NCI-H2196 (cell line): ENCODE measurements around the gene JAGN1.
A peak's percentile ranks its signal among the peaks of the same experiment; 100 is the strongest.
"Not testable (repeated sequence)": the region's sequence is repeated elsewhere in the genome, so short reads cannot be mapped to it uniquely, and the experiment has no call there.

Source experiments
- DNase-seq: peaks from one replicate; lab custom pipeline; 2025; ENCODE audit not compliant: unreplicated experiment; lab: John Stamatoyannopoulos, UW

Gene JAGN1

GRCh38 chr3:9866639-9867038, 23.8 kb upstream of the JAGN1 start:
- DNase-seq, result no peak

GRCh38 chr3:9867106-9867505, 23.3 kb upstream of the JAGN1 start:
- no peak for DNase-seq

GRCh38 chr3:9869955-9870354, 20.5 kb upstream of the JAGN1 start:
- DNase-seq, result no peak

- DNase-seq, result no peak
Observed at GRCh38 chr3:9870978-9871377, 19.4 kb upstream of the JAGN1 start.

GRCh38 chr3:9872067-9872466, 18.3 kb upstream of the JAGN1 start:
- not testable (repeated sequence) for DNase-seq

GRCh38 chr3:9875448-9875847, 15.0 kb upstream of the JAGN1 start:
- peak; percentile 17 for DNase-seq

- DNase-seq, result not testable (repeated sequence)
Observed at GRCh38 chr3:9876255-9876654, 14.2 kb upstream of the JAGN1 start.

GRCh38 chr3:9876991-9877390, 13.4 kb upstream of the JAGN1 start:
- no peak for DNase-seq

- DNase-seq, result no peak
Observed at GRCh38 chr3:9878700-9879099, 11.7 kb upstream of the JAGN1 start.

GRCh38 chr3:9879830-9880549, 10.4 kb upstream of the JAGN1 start, which contains the start of gene CIDEC:
TSS of gene CIDEC (minus strand) at chr3:9880253. CDS start at chr3:9878486, 1,767 bp downstream.
- no peak for DNase-seq

- DNase-seq, result no peak
Observed at GRCh38 chr3:9881441-9881840, 9.0 kb upstream of the JAGN1 start.

GRCh38 chr3:9883706-9884554, 6.5 kb upstream of the JAGN1 start:
- no peak for DNase-seq

- DNase-seq, result no peak
Observed at GRCh38 chr3:9884555-9885165, 5.8 kb upstream of the JAGN1 start.

GRCh38 chr3:9886328-9886727, 4.1 kb upstream of the JAGN1 start:
- DNase-seq, result no peak

GRCh38 chr3:9887480-9887879, 2.9 kb upstream of the JAGN1 start:
- DNase-seq, result no peak

- DNase-seq, result no peak
Observed at GRCh38 chr3:9888540-9888939, 1.9 kb upstream of the JAGN1 start.

- DNase-seq, result no peak
Observed at GRCh38 chr3:9889405-9889804, 1.0 kb upstream of the JAGN1 start.

GRCh38 chr3:9891072-9891622, 737 bp downstream of the JAGN1 start:
- no peak for DNase-seq

- DNase-seq, result no peak
Observed at GRCh38 chr3:9893739-9894138, 3.3 kb downstream of the JAGN1 start.

GRCh38 chr3:9895715-9896114, 5.3 kb downstream of the JAGN1 start:
- DNase-seq, result not testable (repeated sequence)

- DNase-seq, result not testable (repeated sequence)
Observed at GRCh38 chr3:9896755-9897407, 6.5 kb downstream of the JAGN1 start.
